Measurements from ENCODE around the gene ANLN. TPM values are rescaled to one million over a fixed set of nuclear protein-coding genes. Genes with fewer than 3 reads are reported as not detected.
"Not testable (repeated sequence)": the region's sequence is repeated elsewhere in the genome, so short reads cannot be mapped to it uniquely, and the experiment has no call there.

ANLN gene
- total RNA-seq, 1 donor from 2014 or later: 17.8 TPM

DNA sequence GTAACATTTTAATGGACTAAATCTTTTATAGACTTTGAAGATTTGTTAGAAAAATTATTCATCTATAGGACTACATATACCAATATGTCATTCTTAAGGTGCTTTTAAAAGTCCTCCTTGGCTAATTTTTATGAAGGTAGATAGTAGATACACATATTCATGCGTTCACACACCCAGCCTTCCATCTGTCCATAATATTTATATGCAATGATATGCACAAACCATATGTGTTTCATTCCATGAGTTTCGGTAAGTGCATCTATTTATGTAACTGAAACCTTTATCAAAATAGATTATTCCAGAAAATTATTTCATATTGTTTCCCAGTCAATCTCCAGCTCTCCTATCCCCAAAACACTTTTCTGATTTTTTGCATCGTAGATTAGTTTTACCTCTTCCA is 101.7 kb downstream of the ANLN start:
- no peak for DNase-seq (ENCODE audit: low spot score)
- H3K9me3 Mint-ChIP-seq (ENCODE audit: unreplicated experiment): no peaks in the 10 kb centered on the region
- H3K4me1 Mint-ChIP-seq (ENCODE audit: unreplicated experiment): peaks cover 5% of the 10 kb centered on the region
- H3K4me3 Mint-ChIP-seq (ENCODE audit: unreplicated experiment): no peak overlapping the region
- TF ChIP-seq, protein P1, sequence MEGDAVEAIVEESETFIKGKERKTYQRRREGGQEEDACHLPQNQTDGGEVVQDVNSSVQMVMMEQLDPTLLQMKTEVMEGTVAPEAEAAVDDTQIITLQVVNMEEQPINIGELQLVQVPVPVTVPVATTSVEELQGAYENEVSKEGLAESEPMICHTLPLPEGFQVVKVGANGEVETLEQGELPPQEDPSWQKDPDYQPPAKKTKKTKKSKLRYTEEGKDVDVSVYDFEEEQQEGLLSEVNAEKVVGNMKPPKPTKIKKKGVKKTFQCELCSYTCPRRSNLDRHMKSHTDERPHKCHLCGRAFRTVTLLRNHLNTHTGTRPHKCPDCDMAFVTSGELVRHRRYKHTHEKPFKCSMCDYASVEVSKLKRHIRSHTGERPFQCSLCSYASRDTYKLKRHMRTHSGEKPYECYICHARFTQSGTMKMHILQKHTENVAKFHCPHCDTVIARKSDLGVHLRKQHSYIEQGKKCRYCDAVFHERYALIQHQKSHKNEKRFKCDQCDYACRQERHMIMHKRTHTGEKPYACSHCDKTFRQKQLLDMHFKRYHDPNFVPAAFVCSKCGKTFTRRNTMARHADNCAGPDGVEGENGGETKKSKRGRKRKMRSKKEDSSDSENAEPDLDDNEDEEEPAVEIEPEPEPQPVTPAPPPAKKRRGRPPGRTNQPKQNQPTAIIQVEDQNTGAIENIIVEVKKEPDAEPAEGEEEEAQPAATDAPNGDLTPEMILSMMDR (IDR thresholded peaks at IDR 0.05; ENCODE audit: unreplicated experiment): no peak
- no peaks in the 10 kb centered on the region for H3K36me3 Mint-ChIP-seq (ENCODE audit: low read depth, unreplicated experiment)
- no peaks in the 10 kb centered on the region for H3K27me3 Mint-ChIP-seq (ENCODE audit: unreplicated experiment)
- H3K27ac Mint-ChIP-seq (ENCODE audit: unreplicated experiment): no peak overlapping the region

DNA sequence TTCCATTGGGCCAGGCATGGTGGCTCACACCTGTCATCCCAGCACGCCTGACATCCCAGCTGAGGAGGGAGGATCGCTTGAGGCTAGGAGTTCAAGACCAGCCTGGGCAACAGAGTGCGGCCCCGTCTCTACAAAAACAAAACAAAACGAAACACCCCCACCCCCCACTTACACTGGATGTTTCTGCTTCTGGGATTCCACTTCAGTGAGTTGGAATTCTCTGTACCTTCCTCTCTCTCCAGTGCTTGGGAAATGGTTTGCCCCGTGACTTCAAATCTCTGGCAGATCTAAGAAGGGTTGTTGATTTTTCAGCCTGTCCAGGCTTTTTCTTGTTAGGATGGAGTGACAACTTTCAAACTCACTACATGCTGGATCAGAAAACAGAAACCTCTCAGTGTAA is 106.9 kb downstream of the ANLN start:
- DNase-seq (ENCODE audit: low spot score): no peak
- no peaks in the 10 kb centered on the region for H3K27me3 Mint-ChIP-seq (ENCODE audit: unreplicated experiment)
- no peak overlapping the region for H3K4me3 Mint-ChIP-seq (ENCODE audit: unreplicated experiment)
- H3K36me3 Mint-ChIP-seq (ENCODE audit: low read depth, unreplicated experiment): peaks cover 3% of the 10 kb centered on the region
- H3K27ac Mint-ChIP-seq (ENCODE audit: unreplicated experiment): no peak overlapping the region
- H3K4me1 Mint-ChIP-seq (ENCODE audit: unreplicated experiment): peaks cover 17% of the 10 kb centered on the region
- H3K9me3 Mint-ChIP-seq (ENCODE audit: unreplicated experiment): no peaks in the 10 kb centered on the region
- TF ChIP-seq, protein P1 (IDR thresholded peaks at IDR 0.05; ENCODE audit: unreplicated experiment): no peak

DNA sequence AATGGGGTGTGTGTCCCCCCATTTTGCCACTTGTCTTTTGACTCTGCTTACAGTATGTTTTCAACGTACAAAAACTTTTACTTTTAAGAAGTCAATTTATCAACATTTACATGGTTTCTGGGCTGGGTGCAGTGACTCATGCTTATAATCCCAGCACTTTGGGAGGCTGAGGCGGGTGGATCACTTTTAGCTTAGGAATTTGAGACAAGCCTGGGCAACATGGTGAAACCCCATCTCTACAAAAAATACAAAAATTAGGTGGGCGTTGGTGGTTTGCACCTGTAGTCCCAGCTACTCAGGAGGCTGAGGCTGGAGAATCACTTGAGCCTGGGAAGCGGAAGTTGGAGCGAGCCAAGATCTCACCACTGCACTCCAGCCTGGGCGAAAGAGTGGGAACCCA is 107.5 kb downstream of the ANLN start:
- peaks cover 17% of the 10 kb centered on the region for H3K4me1 Mint-ChIP-seq (ENCODE audit: unreplicated experiment)
- H3K4me3 Mint-ChIP-seq (ENCODE audit: unreplicated experiment); H3K27ac Mint-ChIP-seq (ENCODE audit: unreplicated experiment); H3K9me3 Mint-ChIP-seq (ENCODE audit: unreplicated experiment); H3K36me3 Mint-ChIP-seq (ENCODE audit: low read depth, unreplicated experiment); DNase-seq (ENCODE audit: low spot score); H3K27me3 Mint-ChIP-seq (ENCODE audit: unreplicated experiment): not testable (repeated sequence)

DNA sequence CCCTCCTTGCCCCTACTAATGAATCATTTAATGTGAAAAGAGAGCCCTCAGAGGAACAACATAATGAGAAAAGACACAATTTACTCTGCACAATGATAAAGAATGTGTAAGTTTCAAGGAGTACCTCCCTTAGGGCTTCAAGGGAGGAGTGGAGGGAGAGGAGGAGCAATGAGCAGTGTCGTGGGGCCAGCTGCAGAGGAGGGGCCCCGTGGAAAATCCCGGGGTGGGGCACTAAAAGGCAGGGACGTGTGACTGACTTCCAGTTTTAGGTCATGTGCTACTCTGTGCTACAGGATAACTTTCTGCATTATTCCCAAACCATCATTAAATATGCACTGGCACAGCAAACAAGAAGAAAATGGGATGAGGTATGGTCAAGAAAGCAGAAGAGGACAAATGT is 108.1 kb downstream of the ANLN start:
- DNase-seq (ENCODE audit: low spot score): no peak
- TF ChIP-seq, protein P1 (IDR thresholded peaks at IDR 0.05; ENCODE audit: unreplicated experiment): no peak
- Mint-ChIP-seq H3K27me3 (ENCODE audit: unreplicated experiment) (no peaks in the 10 kb centered on the region), H3K9me3 (ENCODE audit: unreplicated experiment) (no peaks in the 10 kb centered on the region), H3K27ac (ENCODE audit: unreplicated experiment) (no peak overlapping the region), H3K36me3 (ENCODE audit: low read depth, unreplicated experiment) (peaks cover 3% of the 10 kb centered on the region), H3K4me1 (ENCODE audit: unreplicated experiment) (peaks cover 17% of the 10 kb centered on the region), H3K4me3 (ENCODE audit: unreplicated experiment) (no peak overlapping the region)

Other genes starting within 250 kb of the ANLN start
- 12.6 TPM for gene EEPD1, start 236.6 kb upstream of the ANLN start, total RNA-seq (ENCODE audit: unreplicated experiment)